K562 treated with DMSO at 1 percent for 48 hours (cell line): ENCODE measurements around the gene OTOR. TPM values are rescaled to one million over a fixed set of nuclear protein-coding genes. Genes with fewer than 3 reads are reported as not detected.

Source experiments
- total RNA-seq: library from RNA; unstranded; fragments of 300-600 nt; gene quantifications from 2 replicates; pipeline ENCODE4 v1.2.3, GENCODE V29; 2022; ENCODE audit warnings: low replicate concordance; ENCODE audit errors: extremely low read depth

The OTOR gene, protein sequence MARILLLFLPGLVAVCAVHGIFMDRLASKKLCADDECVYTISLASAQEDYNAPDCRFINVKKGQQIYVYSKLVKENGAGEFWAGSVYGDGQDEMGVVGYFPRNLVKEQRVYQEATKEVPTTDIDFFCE
- total RNA-seq = not detected in 2 replicates

DNA sequence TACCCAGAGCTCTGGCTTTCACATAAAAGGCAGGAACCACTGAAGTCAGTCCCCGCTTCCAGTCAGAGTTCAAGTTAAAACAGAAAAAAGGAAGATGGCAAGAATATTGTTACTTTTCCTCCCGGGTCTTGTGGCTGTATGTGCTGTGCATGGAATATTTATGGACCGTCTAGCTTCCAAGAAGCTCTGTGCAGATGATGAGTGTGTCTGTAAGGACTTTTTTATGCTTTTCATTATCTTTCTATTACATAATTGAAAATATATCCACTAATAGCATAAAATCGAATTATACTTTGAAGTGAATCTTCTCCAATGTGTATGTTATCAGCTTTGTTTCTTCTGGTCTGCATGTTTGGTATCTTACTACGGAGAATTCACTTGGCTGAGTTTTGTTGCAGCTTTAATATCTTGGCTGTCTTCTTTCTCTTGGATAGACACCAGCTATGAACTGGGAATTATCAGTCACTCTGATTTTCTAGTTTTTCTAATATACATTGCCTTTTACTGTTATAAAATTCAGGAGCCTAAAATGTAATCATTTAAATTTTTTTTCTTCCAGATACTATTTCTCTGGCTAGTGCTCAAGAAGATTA, at the start of gene OTOR:
TSS of gene OTOR (plus strand) at position 51 of the 593 bp plus-strand sequence. CDS start at position 95, 44 bp downstream.

DNA sequence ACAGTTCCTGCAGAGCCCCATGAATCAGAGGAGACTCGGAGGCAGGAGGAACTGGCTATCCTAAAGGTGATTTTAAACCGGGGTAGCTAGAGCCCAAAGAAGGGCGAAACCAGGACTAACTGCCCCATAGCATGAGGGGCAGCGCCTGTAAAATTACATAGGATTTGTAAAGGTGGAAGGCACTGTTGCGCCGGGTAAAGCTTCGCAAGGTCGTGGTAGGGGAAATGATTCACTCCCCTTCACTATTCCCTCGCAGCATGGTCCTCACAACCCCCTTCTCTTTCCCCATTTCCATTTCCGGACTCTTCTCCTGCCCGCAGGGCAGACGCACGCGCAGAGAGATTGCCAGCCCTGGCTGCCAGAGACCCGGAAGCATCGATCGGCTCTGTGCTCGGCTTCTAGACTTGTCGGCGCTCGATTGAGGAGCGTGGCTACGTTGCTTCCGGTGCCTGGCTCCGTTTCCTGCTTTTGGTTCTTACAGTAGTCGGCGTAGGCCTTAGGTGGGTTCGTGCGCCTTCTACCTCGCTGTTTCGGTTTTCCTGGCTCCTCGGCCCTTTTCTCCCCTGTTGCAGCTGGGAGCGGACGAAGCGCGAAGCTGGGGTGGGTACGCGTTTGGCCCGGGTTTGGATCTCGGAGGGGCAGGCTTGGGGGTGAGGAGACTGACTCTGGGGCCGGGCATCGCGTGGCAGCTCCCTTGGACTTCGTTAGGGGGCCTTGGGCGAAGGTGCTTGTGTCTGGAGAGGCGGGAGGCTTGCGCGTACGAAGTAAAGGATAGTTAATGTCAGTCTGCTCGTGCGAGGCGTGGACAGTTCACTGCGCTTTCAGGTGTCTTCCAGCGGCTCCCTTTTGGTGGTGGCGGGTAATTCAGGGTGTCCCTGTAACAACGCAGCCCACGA, 18.3 kb upstream of the OTOR start, which contains the start of gene SNRPB2:
TSS of gene SNRPB2 (plus strand) at position 462 of the 896 bp plus-strand sequence. CDS start 1,677 bp downstream, outside the sequence.

Other genes starting within 250 kb of the OTOR start
- not detected in 2 replicates for gene KIF16B, start 174.9 kb upstream of the OTOR start, total RNA-seq
- gene SNRPB2, start 18.3 kb upstream of the OTOR start, total RNA-seq = not detected in 2 replicates